B cell (primary cell): ENCODE results near the gene DCN. TPM values are rescaled to one million over a fixed set of nuclear protein-coding genes. Genes with fewer than 3 reads are reported as not detected.

Source experiments
- ATAC-seq: fragments of 200-7000 bp; cut with Tn5 transposase; one replicate; pipeline ENCODE4 v1.10.0; 2021; ENCODE audit warnings: low read depth, mild to moderate bottlenecking, moderate number of reproducible peaks, moderate library complexity
- CTCF ChIA-PET: fragments of 350-600 bp; sonication (Branson Sonifier 250); formaldehyde crosslinking; loops from one replicate; lab custom pipeline; 2021; ENCODE audit warnings: antibody characterized with exemption, inconsistent platforms; lab: Charles Lee
- POLR2A ChIA-PET: fragments of 350-600 bp; sonication (Branson Sonifier 250); formaldehyde crosslinking; loops from one replicate; lab custom pipeline; 2021; ENCODE audit warnings: antibody characterized with exemption; lab: Charles Lee
- DNase-seq: peaks from one replicate; pipeline ENCODE4 v3.0.0; 2013
- H2AFZ ChIP-seq: 2 replicates; pipeline ENCODE4 v1.6.1; 2012; ENCODE audit warnings: mild to moderate bottlenecking, low read depth, low read length; ENCODE audit not compliant: insufficient read depth, poor library complexity, severe bottlenecking
- H3K27ac ChIP-seq, 2 donors: 1 replicate in 1 of 2; 2 replicates in 1 of 2; pipeline ENCODE4 v1.5.1; 2012 to 2013; ENCODE audit warnings: low read length in 2 of 2, mild to moderate bottlenecking in 2 of 2, moderate library complexity in 1 of 2
- H3K27me3 ChIP-seq, 4 experiments: fragments of 200-600 bp in 1 of 4; sonication (generic) in 1 of 4; replicated peaks in 1 of 4; 1 replicate in 2 of 4; 2 replicates in 2 of 4; pipeline versions ENCODE4 v1.6.1 to v1.7.0; 2013 to 2016; ENCODE audit warnings: low read length in 3 of 4, mild to moderate bottlenecking in 2 of 4, mixed read lengths in 1 of 4, moderate library complexity in 1 of 4; ENCODE audit not compliant: insufficient read depth in 4 of 4, control insufficient read depth in 3 of 4; ENCODE audit errors: control extremely low read depth in 1 of 4
- H3K36me3 ChIP-seq, 2 experiments: replicated peaks in 1 of 2; 1 replicate in 1 of 2; 2 replicates in 1 of 2; pipeline versions ENCODE4 v1.6.1 to v1.7.1; 2013; ENCODE audit warnings: low read length in 1 of 2; ENCODE audit not compliant: insufficient read depth in 2 of 2, control insufficient read depth in 1 of 2; ENCODE audit errors: control extremely low read depth in 1 of 2, extremely low read depth in 1 of 2
- H3K4me1 ChIP-seq, 2 donors: fragments of 200-600 bp in 1 of 2; sonication (generic) in 1 of 2; 1 replicate in 1 of 2; 2 replicates in 1 of 2; pipeline versions ENCODE4 v1.5.1 to v1.6.1; 2013 to 2017; ENCODE audit warnings: low read length in 2 of 2; ENCODE audit not compliant: control insufficient read depth in 2 of 2, insufficient read depth in 2 of 2
- H3K4me2 ChIP-seq: replicated peaks from 2 replicates; pipeline ENCODE3; 2012; ENCODE audit warnings: mild to moderate bottlenecking, low read depth, low read length; ENCODE audit not compliant: poor library complexity, severe bottlenecking
- H3K4me3 ChIP-seq, 5 experiments: fragments of 200-600 bp in 1 of 5; sonication (generic) in 1 of 5; 1 replicate in 3 of 5; 2 replicates in 2 of 5; pipeline versions ENCODE4 v1.5.1 to v1.7.0; 2011 to 2016; ENCODE audit warnings: low read length in 4 of 5, mild to moderate bottlenecking in 4 of 5, low read depth in 2 of 5, control low read depth in 1 of 5, moderate library complexity in 1 of 5; ENCODE audit not compliant: insufficient read depth in 1 of 5; ENCODE audit errors: control extremely low read depth in 1 of 5, extremely low read depth in 1 of 5
- H3K79me2 ChIP-seq: fragments of 200-600 bp; sonication (generic); one replicate; pipeline ENCODE4 v1.6.0; 2016; ENCODE audit warnings: low read length; ENCODE audit not compliant: control insufficient read depth, insufficient read depth
- H3K9ac ChIP-seq: fragments of 200-600 bp; sonication (generic); 2 replicates; pipeline ENCODE4 v1.6.1; 2017; ENCODE audit warnings: mild to moderate bottlenecking, low read length, moderate library complexity
- H3K9me3 ChIP-seq, 3 donors: one replicate each; pipeline versions ENCODE4 v1.6.1 to v1.7.1; 2013; ENCODE audit warnings: low read length in 2 of 3; ENCODE audit not compliant: control insufficient read depth in 2 of 3, insufficient read depth in 1 of 3; ENCODE audit errors: control extremely low read depth in 1 of 3
- H4K20me1 ChIP-seq: 2 replicates; pipeline ENCODE4 v1.6.0; 2012; ENCODE audit warnings: mild to moderate bottlenecking, low read length; ENCODE audit not compliant: insufficient read depth, control insufficient read depth, poor library complexity, severe bottlenecking
- H3K27ac Mint-ChIP-seq: one replicate; pipeline ENCODE4 v1.8.0; 2021; ENCODE audit warnings: mixed read lengths
- H3K27me3 Mint-ChIP-seq: one replicate; pipeline ENCODE4 v1.8.0; 2021; ENCODE audit warnings: mixed read lengths
- H3K4me1 Mint-ChIP-seq: one replicate; pipeline ENCODE4 v1.8.0; 2021; ENCODE audit warnings: mixed read lengths
- H3K4me3 Mint-ChIP-seq: one replicate; pipeline ENCODE4 v1.8.0; 2021; ENCODE audit warnings: mixed read lengths
- H3K9me3 Mint-ChIP-seq: one replicate; pipeline ENCODE4 v1.8.0; 2022; ENCODE audit warnings: mixed read lengths; ENCODE audit not compliant: insufficient read depth
- CTCF ChIP-seq: fragments of 200-600 bp; IDR thresholded peaks from one replicate; pipeline ENCODE4 v1.8.0; 2022; ENCODE audit warnings: antibody characterized with exemption, mild to moderate bottlenecking
- EZH2 ChIP-seq: IDR thresholded peaks from 2 replicates; pipeline ENCODE4 v1.6.1; 2012; ENCODE audit warnings: borderline replicate concordance, low read depth, mild to moderate bottlenecking, moderate library complexity, low read length; ENCODE audit not compliant: insufficient read depth, poor library complexity, severe bottlenecking
- WGBS: methylation state at CpG from one replicate; pipeline ENCODE4 v1.1.5; 2013; ENCODE audit warnings: missing lambda C conversion rate; ENCODE audit not compliant: insufficient coverage; 5-methylcytosine and 5-hydroxymethylcytosine counted together
- intact Hi-C: fragments of 100-400 bp; cut with micrococcal nuclease; formaldehyde crosslinking; loops from one replicate; pipeline ENCODE4 v1.10.0; 2022
- polyA plus RNA-seq: library from polyadenylated mRNA; depleted of rRNA; stranded (reverse); fragments of >200 nt; gene quantifications from 2 replicates; pipeline ENCODE4 v1.2.3, GENCODE V29; 2012
- total RNA-seq, 2 donors: library from RNA; stranded (reverse); fragments of 120-200 nt in 1 of 2; gene quantifications; 1 replicate in 1 of 2; 2 replicates in 1 of 2; pipeline versions ENCODE4 v1.2.3 to v1.2.4, GENCODE V29; 2013 to 2022

Gene DCN
- total and polyA plus RNA-seq, 2 donors (not counting 1 experiment from before 2014, with no cell fraction given): not detected

DNA sequence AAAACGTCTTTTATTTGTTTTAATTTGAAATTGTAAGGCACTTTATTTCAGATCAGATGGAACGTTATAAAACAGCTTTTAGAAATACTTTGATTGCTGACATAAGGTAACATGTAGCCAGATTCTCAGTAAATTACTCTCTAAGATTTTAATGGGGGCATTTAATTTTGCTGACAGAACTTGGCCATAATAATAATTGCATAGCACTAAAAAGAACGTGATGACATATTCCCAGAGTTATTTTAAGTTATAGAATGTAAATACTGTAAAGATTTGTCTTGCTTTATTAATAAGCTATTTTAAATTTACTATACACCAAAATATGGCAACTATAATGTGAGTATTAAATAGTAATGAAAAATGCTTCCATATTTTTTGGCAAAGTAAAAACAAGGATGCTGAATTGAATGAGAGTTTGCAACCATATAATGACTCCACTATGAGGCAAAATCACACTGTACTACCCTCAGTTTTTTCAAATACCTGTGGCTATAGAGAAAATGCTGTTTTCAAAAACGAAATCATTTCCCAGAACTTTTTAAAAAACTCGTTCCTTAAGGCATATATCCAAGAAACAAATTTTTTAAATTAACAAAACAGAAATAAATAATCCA is 72.2 kb downstream of the DCN start:
- Histone ChIP-seq H3K4me1 (no peaks in the 10 kb centered on the region), H3K4me2 (no peak overlapping the region), H2AFZ (no peak overlapping the region), H3K27me3 (no peaks in the 10 kb centered on the region), H3K9ac (no peak overlapping the region), H3K79me2 (no peaks in the 10 kb centered on the region), H3K36me3 (no peaks in the 10 kb centered on the region), H3K27ac (no peak overlapping the region), H4K20me1 (no peaks in the 10 kb centered on the region), H3K9me3 (no peaks in the 10 kb centered on the region), H3K4me3 (no peak overlapping the region)
- CTCF ChIA-PET: no interaction called here
- DNase-seq (no peak), ATAC-seq (no peak)
- Mint-ChIP-seq H3K4me3 (no peak overlapping the region), H3K27ac (no peak overlapping the region), H3K4me1 (no peaks in the 10 kb centered on the region), H3K9me3 (no peaks in the 10 kb centered on the region), H3K27me3 (no peaks in the 10 kb centered on the region)
- no CpG with 5 or more reads among the region's 5 CpGs for WGBS
- POLR2A ChIA-PET: no interaction called here
- TF ChIP-seq CTCF (no peak), EZH2 (no peak)
- intact Hi-C loops: no loop called here

GRCh38 chr12:91109581-91110310 is 72.9 kb downstream of the DCN start:
- no peaks in the 10 kb centered on the region for H4K20me1 ChIP-seq
- no peaks in the 10 kb centered on the region for H3K4me1 ChIP-seq
- H3K27me3 ChIP-seq: no peaks in the 10 kb centered on the region
- Mint-ChIP-seq H3K4me3 (no peak overlapping the region), H3K9me3 (no peaks in the 10 kb centered on the region), H3K4me1 (no peaks in the 10 kb centered on the region), H3K27ac (no peak overlapping the region), H3K27me3 (no peaks in the 10 kb centered on the region)
- no peaks in the 10 kb centered on the region for H3K79me2 ChIP-seq
- intact Hi-C loops: no loop called here
- H3K9me3 ChIP-seq: no peaks in the 10 kb centered on the region
- ATAC-seq (no peak), DNase-seq (no peak)
- H3K4me2 ChIP-seq: no peak overlapping the region
- H3K36me3 ChIP-seq: no peaks in the 10 kb centered on the region
- no peak overlapping the region for H3K27ac ChIP-seq
- H2AFZ ChIP-seq: no peak overlapping the region
- ChIA-PET CTCF (interaction anchor here (1.4 kb wide), 1 partner anchor 10 kb away, joined by 4 read pairs; no protein-coding TSS in a partner anchor), POLR2A (no interaction called here)
- TF ChIP-seq CTCF: no peak
- no peak for TF ChIP-seq EZH2
- no peak overlapping the region for H3K4me3 ChIP-seq
- no CpG with 5 or more reads among the region's 2 CpGs for WGBS
- H3K9ac ChIP-seq: no peak overlapping the region
